Measurements from ENCODE around the gene CNTNAP3.
"Not testable (repeated sequence)": the region's sequence is repeated elsewhere in the genome, so short reads cannot be mapped to it uniquely, and the experiment has no call there.

DNA sequence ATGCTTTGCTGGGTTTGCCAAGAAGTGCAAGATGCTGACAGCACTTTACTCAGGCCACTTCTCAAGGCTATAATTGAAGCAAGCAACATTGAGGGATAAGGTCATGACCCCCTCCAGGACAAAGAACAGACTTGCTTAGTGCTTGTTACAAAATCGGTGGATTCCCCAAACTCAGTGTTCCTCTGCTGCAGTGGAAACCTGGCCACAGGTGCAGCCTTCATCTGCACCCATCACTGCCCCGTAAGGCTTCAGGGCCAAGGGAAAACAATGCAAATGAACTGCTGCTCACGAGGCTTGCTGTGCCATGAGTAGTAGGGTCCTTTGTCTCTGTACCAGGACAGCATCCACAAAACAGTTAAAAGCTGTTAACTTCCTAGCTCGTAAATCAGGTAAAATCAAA lies 205.4 kb downstream of the CNTNAP3 start:
- TF ChIP-seq, protein P1, sequence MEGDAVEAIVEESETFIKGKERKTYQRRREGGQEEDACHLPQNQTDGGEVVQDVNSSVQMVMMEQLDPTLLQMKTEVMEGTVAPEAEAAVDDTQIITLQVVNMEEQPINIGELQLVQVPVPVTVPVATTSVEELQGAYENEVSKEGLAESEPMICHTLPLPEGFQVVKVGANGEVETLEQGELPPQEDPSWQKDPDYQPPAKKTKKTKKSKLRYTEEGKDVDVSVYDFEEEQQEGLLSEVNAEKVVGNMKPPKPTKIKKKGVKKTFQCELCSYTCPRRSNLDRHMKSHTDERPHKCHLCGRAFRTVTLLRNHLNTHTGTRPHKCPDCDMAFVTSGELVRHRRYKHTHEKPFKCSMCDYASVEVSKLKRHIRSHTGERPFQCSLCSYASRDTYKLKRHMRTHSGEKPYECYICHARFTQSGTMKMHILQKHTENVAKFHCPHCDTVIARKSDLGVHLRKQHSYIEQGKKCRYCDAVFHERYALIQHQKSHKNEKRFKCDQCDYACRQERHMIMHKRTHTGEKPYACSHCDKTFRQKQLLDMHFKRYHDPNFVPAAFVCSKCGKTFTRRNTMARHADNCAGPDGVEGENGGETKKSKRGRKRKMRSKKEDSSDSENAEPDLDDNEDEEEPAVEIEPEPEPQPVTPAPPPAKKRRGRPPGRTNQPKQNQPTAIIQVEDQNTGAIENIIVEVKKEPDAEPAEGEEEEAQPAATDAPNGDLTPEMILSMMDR (IDR thresholded peaks at IDR 0.05) = not testable (repeated sequence)
- TF ChIP-seq POLR2A, EP300 (IDR thresholded peaks at IDR 0.05): not testable (repeated sequence)
